CD4-positive, alpha-beta T cell treated with Interleukin-2 at 100 ng/mL for 4 hours (primary cell): Measurements from ENCODE around the gene CYP1B1.
"Not testable (repeated sequence)": the region's sequence is repeated elsewhere in the genome, so short reads cannot be mapped to it uniquely, and the experiment has no call there.

ENCODE experiments used
- DNase-seq: peaks from one replicate; pipeline ENCODE4 v3.0.0-alpha.2; 2020; ENCODE audit warnings: low spot score

Gene CYP1B1

GRCh38 chr2:38075507-38076151, at the start of gene CYP1B1:
Gene CYP1B1, minus strand, starts transcription at chr2:38076151. Its CDS starts 763 bp downstream, at chr2:38075388.
- DNase-seq: no peak

- no peak for DNase-seq
Observed at GRCh38 chr2:38125007-38125406, 49.1 kb upstream of the CYP1B1 start.

DNA sequence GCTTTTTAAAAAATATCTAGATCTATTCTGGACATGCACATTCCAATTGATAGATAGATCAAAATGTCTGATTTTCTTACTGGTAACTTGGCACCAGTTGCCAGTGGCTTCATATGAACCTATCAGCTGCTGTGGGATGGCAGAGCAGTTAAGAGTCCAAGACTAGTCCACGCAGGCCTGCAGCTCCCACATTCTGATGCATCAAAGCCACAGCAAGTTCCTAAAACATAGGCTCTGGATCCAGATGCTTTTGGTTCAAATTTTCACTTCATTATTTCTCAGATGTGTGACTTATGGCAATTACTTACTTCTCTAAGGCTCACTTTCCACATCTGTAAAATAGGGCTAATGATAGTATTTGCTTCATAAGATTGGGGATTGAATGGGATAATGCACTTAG, 48.0 kb upstream of the CYP1B1 start:
- no peak for DNase-seq

DNA sequence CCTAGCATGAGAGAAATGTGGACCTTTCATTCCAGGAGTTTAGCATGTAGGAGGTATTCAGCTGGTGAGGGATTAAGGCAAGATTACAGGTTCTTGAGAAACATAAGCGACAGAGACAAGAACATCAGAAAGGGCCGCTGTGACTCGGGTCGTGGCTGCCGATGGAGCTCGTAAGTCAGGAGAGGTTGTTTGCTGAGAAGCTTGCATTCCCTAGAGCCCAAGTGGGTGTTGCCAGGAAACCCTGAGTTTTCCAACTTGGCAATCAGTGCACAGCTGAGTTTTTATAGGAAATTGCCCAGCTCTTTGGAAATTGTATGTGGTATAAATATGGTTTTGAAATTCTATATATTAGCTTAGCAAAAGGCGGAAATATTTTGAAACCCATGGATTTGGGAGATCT, 46.4 kb upstream of the CYP1B1 start:
- DNase-seq: no peak

GRCh38 chr2:38121481-38121880, 45.5 kb upstream of the CYP1B1 start:
- no peak for DNase-seq

GRCh38 chr2:38120829-38121228, 44.9 kb upstream of the CYP1B1 start:
- DNase-seq: no peak

DNA sequence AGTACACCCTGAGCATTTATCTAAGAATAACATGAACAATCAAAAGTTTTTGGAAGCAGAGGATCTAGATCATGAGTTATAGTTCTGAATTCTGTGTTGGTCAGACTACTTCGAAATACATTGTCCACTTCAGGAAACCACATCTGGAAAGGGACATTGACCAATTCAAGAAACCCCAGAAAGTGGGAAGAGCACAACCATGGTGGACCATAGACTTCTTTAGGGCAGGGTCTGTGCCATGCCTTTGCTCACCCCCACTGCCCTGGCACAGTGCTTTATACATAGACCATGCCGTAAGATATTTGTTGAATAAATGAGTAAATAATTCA, 44.3 kb upstream of the CYP1B1 start:
- no peak for DNase-seq

- DNase-seq: no peak
Observed at GRCh38 chr2:38116762-38117161, 40.8 kb upstream of the CYP1B1 start.

DNA sequence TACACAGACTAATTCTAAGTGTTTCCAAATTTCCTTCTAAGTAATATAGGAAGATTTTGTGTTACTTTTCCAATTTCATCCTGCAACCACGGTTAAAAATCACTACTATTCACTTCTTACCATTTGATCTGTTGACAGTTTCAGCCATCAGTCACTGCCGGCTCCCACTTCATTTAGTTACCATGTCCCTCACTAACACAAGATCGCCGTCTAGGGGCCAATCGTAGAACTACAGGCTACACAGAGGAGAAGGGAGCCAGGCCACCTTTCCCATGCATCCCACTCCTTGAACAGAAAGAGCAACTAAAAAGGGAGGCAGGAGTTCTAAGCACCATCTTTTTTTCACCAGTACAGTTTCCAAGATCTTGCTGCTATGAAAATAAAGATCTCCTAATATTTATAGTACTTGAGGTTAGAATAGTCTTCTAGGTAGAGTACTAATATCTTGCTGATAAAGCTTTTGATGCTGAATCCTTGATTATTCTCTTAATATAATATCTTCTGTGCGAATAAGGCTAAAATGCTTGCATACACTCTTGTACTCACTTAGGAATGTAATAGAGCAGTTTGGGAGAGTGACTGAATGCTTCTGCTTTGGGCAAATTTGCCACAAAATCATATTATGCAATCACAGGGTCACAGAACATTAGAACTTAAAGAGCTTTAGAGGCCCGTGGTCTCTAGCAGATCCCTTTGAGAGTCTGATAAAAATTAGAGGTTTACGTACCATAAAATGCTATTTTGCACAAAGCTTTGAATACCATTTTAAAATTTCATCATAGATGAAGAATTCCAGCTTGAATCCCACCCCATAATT, 39.5 kb upstream of the CYP1B1 start:
- DNase-seq: peak; percentile 54

- DNase-seq: no peak
Observed at GRCh38 chr2:38113981-38114708, 38.2 kb upstream of the CYP1B1 start.

- no peak for DNase-seq
Observed at GRCh38 chr2:38113051-38113450, 37.1 kb upstream of the CYP1B1 start.

GRCh38 chr2:38111350-38111749, 35.4 kb upstream of the CYP1B1 start:
- not testable (repeated sequence) for DNase-seq

DNA sequence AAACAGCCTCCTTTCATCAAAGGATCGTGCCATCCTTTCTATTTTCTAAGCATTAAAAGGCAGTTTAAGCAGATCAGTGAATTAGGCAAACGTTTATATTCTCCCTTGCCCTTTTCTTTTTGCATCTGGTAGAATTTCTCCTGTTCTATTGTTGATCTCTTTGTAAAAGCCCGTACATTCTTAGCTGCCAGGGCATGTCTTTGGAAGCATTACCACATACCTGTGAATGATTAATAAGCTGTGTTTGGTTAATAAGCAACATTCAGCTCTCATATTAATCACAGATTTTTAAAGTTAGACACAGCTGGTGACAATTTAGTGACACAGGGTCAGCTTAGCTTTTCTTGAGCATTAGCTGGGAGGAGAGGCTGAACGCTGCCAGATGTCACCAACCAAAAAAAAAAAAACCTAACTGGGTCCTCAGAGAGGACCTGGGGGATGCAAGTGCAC, 33.8 kb upstream of the CYP1B1 start:
- DNase-seq: no peak

GRCh38 chr2:38108907-38109731, 33.2 kb upstream of the CYP1B1 start:
- no peak for DNase-seq

DNA sequence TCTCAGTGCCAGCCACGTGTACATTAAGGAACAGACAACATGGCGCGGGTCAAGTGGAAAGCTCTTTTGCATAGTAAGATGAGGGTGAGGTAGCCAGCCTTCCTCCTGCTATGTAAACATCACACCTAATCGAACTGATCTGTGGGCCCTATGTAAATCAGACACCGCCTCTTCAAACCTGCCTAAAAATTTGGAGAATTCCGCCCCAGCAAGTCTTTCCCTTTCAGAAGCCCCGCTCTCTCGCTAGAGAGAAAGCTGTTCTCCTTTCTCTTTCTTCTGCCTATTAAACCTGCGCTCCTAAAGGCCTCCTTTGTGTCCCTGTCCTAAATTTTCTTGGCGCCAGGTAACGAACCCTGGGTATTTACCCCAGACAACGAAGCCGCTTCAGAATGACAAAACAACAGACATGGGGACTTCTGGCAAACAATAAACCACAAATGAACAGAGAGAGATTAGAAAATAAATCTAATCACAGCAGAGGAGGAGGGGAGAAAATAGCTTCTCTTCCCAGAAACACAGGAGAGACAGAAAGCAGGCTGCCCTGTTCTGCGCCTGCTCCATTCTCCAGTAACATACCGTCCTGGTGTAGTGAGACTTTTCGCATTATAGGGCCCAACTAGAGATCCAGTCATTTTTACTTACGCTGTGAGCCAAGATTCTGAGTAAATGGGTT, 31.9 kb upstream of the CYP1B1 start:
- DNase-seq: no peak

- DNase-seq: no peak
Observed at GRCh38 chr2:38106405-38107094, 30.6 kb upstream of the CYP1B1 start.

- no peak for DNase-seq
Observed at GRCh38 chr2:38105922-38106321, 30.0 kb upstream of the CYP1B1 start.

DNA sequence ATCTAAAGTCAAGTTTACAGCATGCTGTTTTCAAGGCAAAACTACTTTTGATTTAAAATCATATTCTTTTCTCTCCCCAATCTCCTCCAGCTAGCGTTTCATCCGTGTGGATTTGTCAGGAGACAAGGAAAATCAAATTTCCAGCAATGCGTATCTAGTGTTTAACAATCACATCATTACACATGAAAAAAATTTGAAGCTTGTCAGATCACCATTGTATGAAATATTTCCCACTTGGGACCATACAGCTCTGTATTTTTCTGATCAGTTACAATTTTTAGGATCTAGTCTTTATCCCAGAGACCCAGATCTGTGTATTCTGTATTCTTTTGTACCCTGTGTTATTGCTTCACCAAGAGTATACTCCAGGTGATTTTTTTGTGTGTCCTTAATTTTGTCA, 28.6 kb upstream of the CYP1B1 start:
- DNase-seq: no peak

- no peak for DNase-seq
Observed at GRCh38 chr2:38100328-38100727, 24.4 kb upstream of the CYP1B1 start.

DNA sequence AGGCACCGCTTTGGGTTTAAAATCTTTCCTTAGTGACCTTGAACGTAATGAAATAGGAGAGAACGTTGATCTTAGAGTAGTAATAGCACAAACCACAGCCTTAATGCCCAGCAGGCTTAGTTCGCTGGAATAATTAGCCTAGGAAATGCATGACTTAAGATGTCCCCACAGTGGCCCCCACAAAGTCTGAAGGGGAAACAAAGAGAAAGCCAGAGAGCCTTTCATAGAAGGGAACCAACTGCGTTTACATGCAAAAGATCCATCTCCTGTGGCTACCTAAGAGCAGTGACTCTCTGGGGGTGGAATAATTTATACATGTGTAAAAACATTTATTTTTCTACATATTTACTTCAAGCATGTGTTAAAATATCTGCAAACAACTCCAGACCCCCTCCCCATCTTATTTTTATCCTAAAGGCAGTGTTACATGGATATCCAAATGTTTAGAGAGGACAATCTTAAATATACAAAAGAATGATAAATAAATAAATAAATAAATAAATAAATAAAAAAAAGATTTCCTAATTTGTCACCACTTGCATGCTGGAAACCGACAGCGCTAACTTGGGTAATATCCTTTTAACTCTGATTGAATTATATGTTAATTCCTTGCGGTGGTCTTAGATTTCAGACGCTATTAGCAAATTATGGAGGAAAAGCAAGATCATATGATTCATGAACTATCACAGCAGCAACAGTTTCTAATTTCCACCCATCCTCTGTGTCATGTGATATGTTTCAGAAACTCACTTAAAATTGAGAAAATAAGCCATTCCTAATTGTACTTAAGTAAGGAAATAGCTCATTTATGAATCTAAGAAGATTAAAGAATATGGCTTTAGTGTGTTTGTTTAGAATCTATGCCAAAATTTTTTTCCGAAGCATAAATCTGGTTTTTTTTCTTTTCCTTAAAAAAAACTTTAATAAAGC, 23.4 kb upstream of the CYP1B1 start:
- DNase-seq: no peak
